GM23338 (cell line): ENCODE data around the gene DTHD1. TPM values are rescaled to one million over a fixed set of nuclear protein-coding genes. Genes with fewer than 3 reads are reported as not detected.

ENCODE experiments used
- ATAC-seq: fragments of 200-7000 bp; cut with Tn5 transposase; 3 replicates; pipeline ENCODE4 v1.9.1; 2020
- DNase-seq: peaks from one replicate; pipeline ENCODE4 v3.0.0-alpha.2; 2015; ENCODE audit warnings: low spot score
- H2AFZ ChIP-seq: fragments of 200-600 bp; sonication (generic); 2 replicates; pipeline ENCODE4 v1.8.0; 2016; ENCODE audit warnings: antibody characterized with exemption, mild to moderate bottlenecking, moderate library complexity
- H3F3A ChIP-seq: fragments of 200-600 bp; sonication (generic); replicated peaks from 2 replicates; pipeline ENCODE4 v1.8.0; 2017; ENCODE audit warnings: antibody characterized with exemption, mixed run types, low read depth
- H3K27ac ChIP-seq: fragments of 200-600 bp; sonication (generic); 2 replicates; pipeline ENCODE4 v1.6.1; 2016; ENCODE audit warnings: low read depth
- H3K27me3 ChIP-seq: fragments of 200-600 bp; sonication (generic); 2 replicates; pipeline ENCODE4 v1.8.0; 2016; ENCODE audit warnings: mild to moderate bottlenecking, mixed run types, moderate library complexity; ENCODE audit not compliant: insufficient read depth
- H3K36me3 ChIP-seq: fragments of 200-600 bp; sonication (generic); 2 replicates; pipeline ENCODE4 v1.8.0; 2016; ENCODE audit warnings: mild to moderate bottlenecking; ENCODE audit not compliant: insufficient read depth
- H3K4me1 ChIP-seq: fragments of 200-600 bp; sonication (generic); 2 replicates; pipeline ENCODE4 v1.8.0; 2016; ENCODE audit warnings: mild to moderate bottlenecking, moderate library complexity; ENCODE audit not compliant: insufficient read depth
- H3K4me2 ChIP-seq: fragments of 200-600 bp; sonication (generic); 2 replicates; pipeline ENCODE4 v1.7.1; 2017; ENCODE audit warnings: mixed run types
- H3K4me3 ChIP-seq: fragments of 200-600 bp; sonication (generic); 2 replicates; pipeline ENCODE4 v1.6.1; 2016; ENCODE audit warnings: mixed run types
- H3K79me2 ChIP-seq: fragments of 200-600 bp; sonication (generic); replicated peaks from 2 replicates; pipeline ENCODE4 v1.8.0; 2017; ENCODE audit warnings: mild to moderate bottlenecking; ENCODE audit not compliant: insufficient read depth
- H3K9me2 ChIP-seq: fragments of 200-600 bp; sonication (generic); 2 replicates; pipeline ENCODE4 v1.8.0; 2017; ENCODE audit not compliant: insufficient read depth
- H4K20me1 ChIP-seq: fragments of 200-600 bp; sonication (generic); replicated peaks from 2 replicates; pipeline ENCODE4 v1.8.0; 2017; ENCODE audit warnings: mild to moderate bottlenecking; ENCODE audit not compliant: insufficient read depth
- H3K27ac Mint-ChIP-seq: 2 replicates; pipeline ENCODE4 v1.8.0; 2020; ENCODE audit warnings: inconsistent platforms, mild to moderate bottlenecking, moderate library complexity, mixed read lengths
- H3K27me3 Mint-ChIP-seq: 3 replicates; pipeline ENCODE4 v1.8.0; 2022; ENCODE audit warnings: low read depth, mild to moderate bottlenecking, moderate library complexity, mixed read lengths, inconsistent platforms; ENCODE audit not compliant: insufficient read depth, poor library complexity
- H3K36me3 Mint-ChIP-seq: 3 replicates; pipeline ENCODE4 v1.8.0; 2021; ENCODE audit warnings: low read depth, mild to moderate bottlenecking, inconsistent platforms, moderate library complexity, mixed read lengths
- H3K4me1 Mint-ChIP-seq: 3 replicates; pipeline ENCODE4 v1.8.0; 2020; ENCODE audit warnings: mild to moderate bottlenecking, inconsistent platforms, mixed read lengths
- H3K4me3 Mint-ChIP-seq: 3 replicates; pipeline ENCODE4 v1.8.0; 2021; ENCODE audit warnings: moderate library complexity, mild to moderate bottlenecking, inconsistent platforms, mixed read lengths
- H3K9me3 Mint-ChIP-seq: 3 replicates; pipeline ENCODE4 v1.8.0; 2020; ENCODE audit warnings: moderate library complexity, mild to moderate bottlenecking, inconsistent platforms, mixed read lengths
- CREB1 ChIP-seq: fragments of 250-450 bp; sonication (Bioruptor Pico); IDR thresholded peaks from 2 replicates; pipeline ENCODE4 v1.5.0; 2020; ENCODE audit warnings: low read depth, mild to moderate bottlenecking, moderate library complexity
- EZH2 ChIP-seq: fragments of 200-600 bp; sonication (generic); IDR thresholded peaks from one replicate; pipeline ENCODE4 v1.8.0; 2017; ENCODE audit warnings: antibody characterized with exemption, mild to moderate bottlenecking, low read depth; ENCODE audit not compliant: unreplicated experiment
- EZH2phosphoT487 ChIP-seq: fragments of 200-600 bp; sonication (generic); IDR thresholded peaks from one replicate; pipeline ENCODE4 v1.8.1; 2018; ENCODE audit warnings: antibody characterized with exemption; ENCODE audit not compliant: unreplicated experiment
- JUNB ChIP-seq: IDR thresholded peaks from one replicate; pipeline ENCODE4 v1.6.1; 2016; ENCODE audit warnings: antibody characterized with exemption; ENCODE audit not compliant: unreplicated experiment
- NANOG ChIP-seq: IDR thresholded peaks from 2 replicates; pipeline ENCODE4 v1.6.1; 2016; ENCODE audit warnings: antibody characterized with exemption, borderline replicate concordance
- POLR2AphosphoS5 ChIP-seq: IDR thresholded peaks from 2 replicates; pipeline ENCODE4 v1.6.1; 2016; ENCODE audit warnings: antibody characterized with exemption, low read depth
- STAT1 ChIP-seq: IDR thresholded peaks from one replicate; pipeline ENCODE4 v1.6.1; 2016; ENCODE audit warnings: antibody characterized with exemption; ENCODE audit not compliant: unreplicated experiment
- ZNF114 ChIP-seq: fragments of 250-450 bp; sonication (Bioruptor Pico); IDR thresholded peaks from 2 replicates; pipeline ENCODE4 v1.5.0; 2020; ENCODE audit warnings: mild to moderate bottlenecking, moderate library complexity
- ZNF331 ChIP-seq: fragments of 250-450 bp; sonication (Bioruptor Pico); IDR thresholded peaks from 2 replicates; pipeline ENCODE4 v1.5.0; 2020; ENCODE audit warnings: low read depth, mild to moderate bottlenecking, moderate library complexity
- polyA plus RNA-seq: library from polyadenylated mRNA; unstranded; fragments of >200 nt; fragmentation: Nextera tagmentation; extraction: Ambion mirVana; gene quantifications from 2 replicates; pipeline ENCODE4 v1.2.1, GENCODE V29; 2016
- total RNA-seq: library from RNA; depleted of rRNA; stranded (reverse); fragments of >200 nt; shearing (Covaris generic); gene quantifications from 2 replicates; pipeline ENCODE4 v1.2.3, GENCODE V29; 2014
- TF ChIP-seq, protein P1 (sequence below), 2 experiments: fragments of 200-600 bp in 1 of 2; sonication (generic) in 1 of 2; conservative IDR thresholded peaks; 2 replicates each; pipeline versions ENCODE4 v1.5.1 to v1.6.1; 2016 to 2017; ENCODE audit warnings: antibody characterized with exemption in 2 of 2, low read depth in 2 of 2, mild to moderate bottlenecking in 2 of 2, moderate library complexity in 1 of 2
- TF ChIP-seq, protein P2 (sequence below): fragments of 250-450 bp; sonication (Bioruptor Pico); IDR thresholded peaks from 2 replicates; pipeline ENCODE4 v1.5.0; 2020; ENCODE audit warnings: mild to moderate bottlenecking, moderate library complexity
- TF ChIP-seq, protein P3 (sequence below): IDR thresholded peaks from one replicate; pipeline ENCODE4 v1.6.1; 2018; ENCODE audit warnings: antibody characterized with exemption; ENCODE audit not compliant: unreplicated experiment
- TF ChIP-seq, protein P4 (sequence below): IDR thresholded peaks from 2 replicates; pipeline ENCODE4 v1.6.1; 2016; ENCODE audit warnings: antibody characterized with exemption

Gene DTHD1
- total and polyA plus RNA-seq, 2 experiments from 2014 or later = not detected

DNA sequence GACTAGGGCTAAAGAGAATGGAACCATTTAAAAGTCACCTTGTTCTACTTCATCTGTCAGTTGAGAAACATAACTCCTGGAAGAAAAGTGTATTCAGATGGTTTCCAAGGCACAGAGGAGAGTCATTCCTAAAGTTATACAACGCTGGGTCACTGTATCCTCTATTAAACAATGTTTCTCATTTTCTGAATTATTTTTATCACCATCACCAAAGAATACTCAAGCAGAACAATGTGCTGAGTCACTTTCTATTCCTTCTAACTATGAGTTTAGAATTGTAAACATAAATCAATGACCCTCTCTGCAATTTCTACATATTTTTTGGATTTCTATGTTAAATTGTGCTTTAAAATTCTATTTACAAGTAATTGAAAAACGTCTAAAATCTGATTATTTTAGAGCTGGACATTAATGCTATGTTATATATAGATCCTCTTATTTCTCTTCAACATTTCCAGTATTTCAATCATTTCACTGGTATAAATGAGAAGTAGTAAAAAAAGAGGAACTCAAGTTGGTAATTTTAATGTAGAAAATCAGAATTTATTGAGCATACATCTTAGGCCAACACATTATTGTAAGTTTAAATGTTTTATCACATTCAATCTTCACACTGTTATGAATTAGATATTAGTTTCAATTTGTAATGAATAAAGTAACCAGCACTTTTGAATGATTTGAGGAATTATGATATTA is 7.5 kb downstream of the DTHD1 start:
- no peaks in the 10 kb centered on the region for H3K27me3 ChIP-seq
- Mint-ChIP-seq H3K4me3 (no peak overlapping the region), H3K27me3 (no peaks in the 10 kb centered on the region), H3K36me3 (no peaks in the 10 kb centered on the region), H3K27ac (no peak overlapping the region), H3K9me3 (no peaks in the 10 kb centered on the region), H3K4me1 (peaks cover 9% of the 10 kb centered on the region; the same call in 2 of the 3 replicates)
- TF ChIP-seq ZNF331 (CRISPR knock-in tag) (no peak), JUNB (no peak), STAT1 (no peak), CREB1 (CRISPR knock-in tag) (no peak), ZNF114 (CRISPR knock-in tag) (no peak), NANOG (no peak), POLR2AphosphoS5 (no peak), EZH2phosphoT487 (no peak), EZH2 (no peak)
- TF ChIP-seq, protein P1, sequence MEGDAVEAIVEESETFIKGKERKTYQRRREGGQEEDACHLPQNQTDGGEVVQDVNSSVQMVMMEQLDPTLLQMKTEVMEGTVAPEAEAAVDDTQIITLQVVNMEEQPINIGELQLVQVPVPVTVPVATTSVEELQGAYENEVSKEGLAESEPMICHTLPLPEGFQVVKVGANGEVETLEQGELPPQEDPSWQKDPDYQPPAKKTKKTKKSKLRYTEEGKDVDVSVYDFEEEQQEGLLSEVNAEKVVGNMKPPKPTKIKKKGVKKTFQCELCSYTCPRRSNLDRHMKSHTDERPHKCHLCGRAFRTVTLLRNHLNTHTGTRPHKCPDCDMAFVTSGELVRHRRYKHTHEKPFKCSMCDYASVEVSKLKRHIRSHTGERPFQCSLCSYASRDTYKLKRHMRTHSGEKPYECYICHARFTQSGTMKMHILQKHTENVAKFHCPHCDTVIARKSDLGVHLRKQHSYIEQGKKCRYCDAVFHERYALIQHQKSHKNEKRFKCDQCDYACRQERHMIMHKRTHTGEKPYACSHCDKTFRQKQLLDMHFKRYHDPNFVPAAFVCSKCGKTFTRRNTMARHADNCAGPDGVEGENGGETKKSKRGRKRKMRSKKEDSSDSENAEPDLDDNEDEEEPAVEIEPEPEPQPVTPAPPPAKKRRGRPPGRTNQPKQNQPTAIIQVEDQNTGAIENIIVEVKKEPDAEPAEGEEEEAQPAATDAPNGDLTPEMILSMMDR (conservative IDR thresholded peaks at IDR 0.05; ENCODE audit: low read depth in 2 of 2) = no peak
- TF ChIP-seq, protein P2, sequence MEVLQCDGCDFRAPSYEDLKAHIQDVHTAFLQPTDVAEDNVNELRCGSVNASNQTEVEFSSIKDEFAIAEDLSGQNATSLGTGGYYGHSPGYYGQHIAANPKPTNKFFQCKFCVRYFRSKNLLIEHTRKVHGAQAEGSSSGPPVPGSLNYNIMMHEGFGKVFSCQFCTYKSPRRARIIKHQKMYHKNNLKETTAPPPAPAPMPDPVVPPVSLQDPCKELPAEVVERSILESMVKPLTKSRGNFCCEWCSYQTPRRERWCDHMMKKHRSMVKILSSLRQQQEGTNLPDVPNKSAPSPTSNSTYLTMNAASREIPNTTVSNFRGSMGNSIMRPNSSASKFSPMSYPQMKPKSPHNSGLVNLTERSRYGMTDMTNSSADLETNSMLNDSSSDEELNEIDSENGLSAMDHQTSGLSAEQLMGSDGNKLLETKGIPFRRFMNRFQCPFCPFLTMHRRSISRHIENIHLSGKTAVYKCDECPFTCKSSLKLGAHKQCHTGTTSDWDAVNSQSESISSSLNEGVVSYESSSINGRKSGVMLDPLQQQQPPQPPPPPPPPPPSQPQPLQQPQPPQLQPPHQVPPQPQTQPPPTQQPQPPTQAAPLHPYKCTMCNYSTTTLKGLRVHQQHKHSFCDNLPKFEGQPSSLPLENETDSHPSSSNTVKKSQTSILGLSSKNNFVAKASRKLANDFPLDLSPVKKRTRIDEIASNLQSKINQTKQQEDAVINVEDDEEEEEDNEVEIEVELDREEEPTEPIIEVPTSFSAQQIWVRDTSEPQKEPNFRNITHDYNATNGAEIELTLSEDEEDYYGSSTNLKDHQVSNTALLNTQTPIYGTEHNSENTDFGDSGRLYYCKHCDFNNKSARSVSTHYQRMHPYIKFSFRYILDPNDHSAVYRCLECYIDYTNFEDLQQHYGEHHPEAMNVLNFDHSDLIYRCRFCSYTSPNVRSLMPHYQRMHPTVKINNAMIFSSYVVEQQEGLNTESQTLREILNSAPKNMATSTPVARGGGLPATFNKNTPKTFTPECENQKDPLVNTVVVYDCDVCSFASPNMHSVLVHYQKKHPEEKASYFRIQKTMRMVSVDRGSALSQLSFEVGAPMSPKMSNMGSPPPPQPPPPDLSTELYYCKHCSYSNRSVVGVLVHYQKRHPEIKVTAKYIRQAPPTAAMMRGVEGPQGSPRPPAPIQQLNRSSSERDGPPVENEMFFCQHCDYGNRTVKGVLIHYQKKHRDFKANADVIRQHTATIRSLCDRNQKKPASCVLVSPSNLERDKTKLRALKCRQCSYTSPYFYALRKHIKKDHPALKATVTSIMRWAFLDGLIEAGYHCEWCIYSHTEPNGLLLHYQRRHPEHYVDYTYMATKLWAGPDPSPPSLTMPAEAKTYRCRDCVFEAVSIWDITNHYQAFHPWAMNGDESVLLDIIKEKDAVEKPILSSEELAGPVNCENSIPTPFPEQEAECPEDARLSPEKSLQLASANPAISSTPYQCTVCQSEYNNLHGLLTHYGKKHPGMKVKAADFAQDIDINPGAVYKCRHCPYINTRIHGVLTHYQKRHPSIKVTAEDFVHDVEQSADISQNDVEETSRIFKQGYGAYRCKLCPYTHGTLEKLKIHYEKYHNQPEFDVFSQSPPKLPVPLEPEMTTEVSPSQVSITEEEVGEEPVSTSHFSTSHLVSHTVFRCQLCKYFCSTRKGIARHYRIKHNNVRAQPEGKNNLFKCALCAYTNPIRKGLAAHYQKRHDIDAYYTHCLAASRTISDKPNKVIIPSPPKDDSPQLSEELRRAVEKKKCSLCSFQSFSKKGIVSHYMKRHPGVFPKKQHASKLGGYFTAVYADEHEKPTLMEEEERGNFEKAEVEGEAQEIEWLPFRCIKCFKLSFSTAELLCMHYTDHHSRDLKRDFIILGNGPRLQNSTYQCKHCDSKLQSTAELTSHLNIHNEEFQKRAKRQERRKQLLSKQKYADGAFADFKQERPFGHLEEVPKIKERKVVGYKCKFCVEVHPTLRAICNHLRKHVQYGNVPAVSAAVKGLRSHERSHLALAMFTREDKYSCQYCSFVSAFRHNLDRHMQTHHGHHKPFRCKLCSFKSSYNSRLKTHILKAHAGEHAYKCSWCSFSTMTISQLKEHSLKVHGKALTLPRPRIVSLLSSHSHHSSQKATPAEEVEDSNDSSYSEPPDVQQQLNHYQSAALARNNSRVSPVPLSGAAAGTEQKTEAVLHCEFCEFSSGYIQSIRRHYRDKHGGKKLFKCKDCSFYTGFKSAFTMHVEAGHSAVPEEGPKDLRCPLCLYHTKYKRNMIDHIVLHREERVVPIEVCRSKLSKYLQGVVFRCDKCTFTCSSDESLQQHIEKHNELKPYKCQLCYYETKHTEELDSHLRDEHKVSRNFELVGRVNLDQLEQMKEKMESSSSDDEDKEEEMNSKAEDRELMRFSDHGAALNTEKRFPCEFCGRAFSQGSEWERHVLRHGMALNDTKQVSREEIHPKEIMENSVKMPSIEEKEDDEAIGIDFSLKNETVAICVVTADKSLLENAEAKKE (CRISPR knock-in tag) = no peak
- TF ChIP-seq, protein P3, sequence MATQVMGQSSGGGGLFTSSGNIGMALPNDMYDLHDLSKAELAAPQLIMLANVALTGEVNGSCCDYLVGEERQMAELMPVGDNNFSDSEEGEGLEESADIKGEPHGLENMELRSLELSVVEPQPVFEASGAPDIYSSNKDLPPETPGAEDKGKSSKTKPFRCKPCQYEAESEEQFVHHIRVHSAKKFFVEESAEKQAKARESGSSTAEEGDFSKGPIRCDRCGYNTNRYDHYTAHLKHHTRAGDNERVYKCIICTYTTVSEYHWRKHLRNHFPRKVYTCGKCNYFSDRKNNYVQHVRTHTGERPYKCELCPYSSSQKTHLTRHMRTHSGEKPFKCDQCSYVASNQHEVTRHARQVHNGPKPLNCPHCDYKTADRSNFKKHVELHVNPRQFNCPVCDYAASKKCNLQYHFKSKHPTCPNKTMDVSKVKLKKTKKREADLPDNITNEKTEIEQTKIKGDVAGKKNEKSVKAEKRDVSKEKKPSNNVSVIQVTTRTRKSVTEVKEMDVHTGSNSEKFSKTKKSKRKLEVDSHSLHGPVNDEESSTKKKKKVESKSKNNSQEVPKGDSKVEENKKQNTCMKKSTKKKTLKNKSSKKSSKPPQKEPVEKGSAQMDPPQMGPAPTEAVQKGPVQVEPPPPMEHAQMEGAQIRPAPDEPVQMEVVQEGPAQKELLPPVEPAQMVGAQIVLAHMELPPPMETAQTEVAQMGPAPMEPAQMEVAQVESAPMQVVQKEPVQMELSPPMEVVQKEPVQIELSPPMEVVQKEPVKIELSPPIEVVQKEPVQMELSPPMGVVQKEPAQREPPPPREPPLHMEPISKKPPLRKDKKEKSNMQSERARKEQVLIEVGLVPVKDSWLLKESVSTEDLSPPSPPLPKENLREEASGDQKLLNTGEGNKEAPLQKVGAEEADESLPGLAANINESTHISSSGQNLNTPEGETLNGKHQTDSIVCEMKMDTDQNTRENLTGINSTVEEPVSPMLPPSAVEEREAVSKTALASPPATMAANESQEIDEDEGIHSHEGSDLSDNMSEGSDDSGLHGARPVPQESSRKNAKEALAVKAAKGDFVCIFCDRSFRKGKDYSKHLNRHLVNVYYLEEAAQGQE = no peak
- TF ChIP-seq, protein P4, sequence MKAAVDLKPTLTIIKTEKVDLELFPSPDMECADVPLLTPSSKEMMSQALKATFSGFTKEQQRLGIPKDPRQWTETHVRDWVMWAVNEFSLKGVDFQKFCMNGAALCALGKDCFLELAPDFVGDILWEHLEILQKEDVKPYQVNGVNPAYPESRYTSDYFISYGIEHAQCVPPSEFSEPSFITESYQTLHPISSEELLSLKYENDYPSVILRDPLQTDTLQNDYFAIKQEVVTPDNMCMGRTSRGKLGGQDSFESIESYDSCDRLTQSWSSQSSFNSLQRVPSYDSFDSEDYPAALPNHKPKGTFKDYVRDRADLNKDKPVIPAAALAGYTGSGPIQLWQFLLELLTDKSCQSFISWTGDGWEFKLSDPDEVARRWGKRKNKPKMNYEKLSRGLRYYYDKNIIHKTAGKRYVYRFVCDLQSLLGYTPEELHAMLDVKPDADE = no peak
- H4K20me1 ChIP-seq = no peaks in the 10 kb centered on the region
- ATAC-seq (no peak), DNase-seq (no peak)
- no peak overlapping the region for H3K27ac ChIP-seq
- H2AFZ ChIP-seq = no peak overlapping the region
- no peak overlapping the region for H3K4me3 ChIP-seq
- no peak overlapping the region for H3K4me2 ChIP-seq
- no peaks in the 10 kb centered on the region for H3K9me2 ChIP-seq
- no peaks in the 10 kb centered on the region for H3K79me2 ChIP-seq
- no peaks in the 10 kb centered on the region for H3F3A ChIP-seq
- H3K4me1 ChIP-seq = peaks cover 12% of the 10 kb centered on the region
- H3K36me3 ChIP-seq = no peaks in the 10 kb centered on the region
